ENCODE data around the gene VPS37B. TPM values are rescaled to one million over a fixed set of nuclear protein-coding genes. Genes with fewer than 3 reads are reported as not detected.
A peak's percentile ranks its signal among the peaks of the same experiment; 100 is the strongest.

VPS37B gene
- total RNA-seq, 1 donor from 2014 or later: 22.9 TPM

- TF ChIP-seq CTCF (IDR thresholded peaks at IDR 0.05; ENCODE audit: unreplicated experiment): no peak
- H3K4me3 Mint-ChIP-seq (ENCODE audit: low read depth): no peak overlapping the region
- H3K4me1 Mint-ChIP-seq (ENCODE audit: low read depth): peaks cover 14% of the 10 kb centered on the region
- DNase-seq (ENCODE audit: low spot score, unreplicated experiment): no peak
- peaks cover 2% of the 10 kb centered on the region for H3K27me3 Mint-ChIP-seq
- H3K9me3 Mint-ChIP-seq (ENCODE audit: low read depth): no peaks in the 10 kb centered on the region
- H3K36me3 Mint-ChIP-seq (ENCODE audit: insufficient read depth): no peaks in the 10 kb centered on the region
- H3K27ac Mint-ChIP-seq: no peak overlapping the region
Measured at GRCh38 chr12:122903693-122904034, 7.7 kb upstream of the VPS37B start.

GRCh38 chr12:122902854-122903692 is 7.1 kb upstream of the VPS37B start:
- no peak for DNase-seq (ENCODE audit: low spot score, unreplicated experiment)
- TF ChIP-seq CTCF (IDR thresholded peaks at IDR 0.05; ENCODE audit: unreplicated experiment): no peak
- H3K27ac Mint-ChIP-seq: no peak overlapping the region
- H3K4me1 Mint-ChIP-seq (ENCODE audit: low read depth): peaks cover 19% of the 10 kb centered on the region
- H3K27me3 Mint-ChIP-seq: peaks cover 2% of the 10 kb centered on the region
- no peaks in the 10 kb centered on the region for H3K9me3 Mint-ChIP-seq (ENCODE audit: low read depth)
- no peak overlapping the region for H3K4me3 Mint-ChIP-seq (ENCODE audit: low read depth)
- H3K36me3 Mint-ChIP-seq (ENCODE audit: insufficient read depth): no peaks in the 10 kb centered on the region

GRCh38 chr12:122899887-122900286 is 4.0 kb upstream of the VPS37B start:
- Mint-ChIP-seq H3K27me3 (peaks cover 8% of the 10 kb centered on the region), H3K4me1 (ENCODE audit: low read depth) (peaks cover 25% of the 10 kb centered on the region), H3K9me3 (ENCODE audit: low read depth) (peaks cover 5% of the 10 kb centered on the region), H3K36me3 (ENCODE audit: insufficient read depth) (no peaks in the 10 kb centered on the region), H3K27ac (peak overlapping the region; percentile 20), H3K4me3 (ENCODE audit: low read depth) (no peak overlapping the region)
- no peak for DNase-seq (ENCODE audit: low spot score, unreplicated experiment)
- no peak for TF ChIP-seq CTCF (IDR thresholded peaks at IDR 0.05; ENCODE audit: unreplicated experiment)

GRCh38 chr12:122896662-122897061 is 738 bp upstream of the VPS37B start:
- Mint-ChIP-seq H3K4me1 (ENCODE audit: low read depth) (peaks cover 40% of the 10 kb centered on the region), H3K4me3 (ENCODE audit: low read depth) (peak overlapping the region; percentile 94), H3K36me3 (ENCODE audit: insufficient read depth) (no peaks in the 10 kb centered on the region), H3K27me3 (peaks cover 6% of the 10 kb centered on the region), H3K27ac (peak overlapping the region; percentile 95), H3K9me3 (ENCODE audit: low read depth) (peaks cover 5% of the 10 kb centered on the region)
- TF ChIP-seq CTCF (IDR thresholded peaks at IDR 0.05; ENCODE audit: unreplicated experiment): no peak
- no peak for DNase-seq (ENCODE audit: low spot score, unreplicated experiment)

GRCh38 chr12:122895320-122895703 is 612 bp downstream of the VPS37B start:
- Mint-ChIP-seq H3K4me3 (ENCODE audit: low read depth) (peak overlapping the region; percentile 94), H3K9me3 (ENCODE audit: low read depth) (peaks cover 5% of the 10 kb centered on the region), H3K36me3 (ENCODE audit: insufficient read depth) (no peaks in the 10 kb centered on the region), H3K27ac (peak overlapping the region; percentile 95), H3K4me1 (ENCODE audit: low read depth) (peaks cover 48% of the 10 kb centered on the region), H3K27me3 (peaks cover 6% of the 10 kb centered on the region)
- TF ChIP-seq CTCF (IDR thresholded peaks at IDR 0.05; ENCODE audit: unreplicated experiment): no peak
- no peak for DNase-seq (ENCODE audit: low spot score, unreplicated experiment)

All from progenitor cell of endocrine pancreas (in vitro differentiated cells).